ENCODE data around the gene CENPO. TPM values are rescaled to one million over a fixed set of nuclear protein-coding genes. Genes with fewer than 3 reads are reported as not detected.
A peak's percentile ranks its signal among the peaks of the same experiment; 100 is the strongest.

CENPO gene
- total RNA-seq, 1 donor from 2014 or later, result 1.6 TPM

GRCh38 chr2:24821433-24821891, 28.2 kb downstream of the CENPO start:
- TF ChIP-seq CTCF (IDR thresholded peaks at IDR 0.05; ENCODE audit: insufficient read depth, low read length, severe bottlenecking), result no peak
- Histone ChIP-seq H3K27me3 (ENCODE audit: control insufficient read depth, insufficient read depth, low read length) (no peaks in the 10 kb centered on the region), H3K4me3 (ENCODE audit: low read depth, low read length) (no peak overlapping the region), H3K36me3 (ENCODE audit: control insufficient read depth, insufficient read depth, low read length) (peaks cover 20% of the 10 kb centered on the region)
- no peak for FAIRE-seq
- DNase-seq (ENCODE audit: low read depth), result no peak

GRCh38 chr2:24822049-24822706, 29.0 kb downstream of the CENPO start:
- H3K4me3 ChIP-seq (ENCODE audit: low read depth, low read length), result no peak overlapping the region
- DNase-seq (ENCODE audit: low read depth) (no peak), FAIRE-seq (no peak)
- H3K36me3 ChIP-seq (ENCODE audit: control insufficient read depth, insufficient read depth, low read length), result peaks cover 20% of the 10 kb centered on the region
- no peaks in the 10 kb centered on the region for H3K27me3 ChIP-seq (ENCODE audit: control insufficient read depth, insufficient read depth, low read length)
- no peak for TF ChIP-seq CTCF (IDR thresholded peaks at IDR 0.05; ENCODE audit: insufficient read depth, low read length, severe bottlenecking)

DNA sequence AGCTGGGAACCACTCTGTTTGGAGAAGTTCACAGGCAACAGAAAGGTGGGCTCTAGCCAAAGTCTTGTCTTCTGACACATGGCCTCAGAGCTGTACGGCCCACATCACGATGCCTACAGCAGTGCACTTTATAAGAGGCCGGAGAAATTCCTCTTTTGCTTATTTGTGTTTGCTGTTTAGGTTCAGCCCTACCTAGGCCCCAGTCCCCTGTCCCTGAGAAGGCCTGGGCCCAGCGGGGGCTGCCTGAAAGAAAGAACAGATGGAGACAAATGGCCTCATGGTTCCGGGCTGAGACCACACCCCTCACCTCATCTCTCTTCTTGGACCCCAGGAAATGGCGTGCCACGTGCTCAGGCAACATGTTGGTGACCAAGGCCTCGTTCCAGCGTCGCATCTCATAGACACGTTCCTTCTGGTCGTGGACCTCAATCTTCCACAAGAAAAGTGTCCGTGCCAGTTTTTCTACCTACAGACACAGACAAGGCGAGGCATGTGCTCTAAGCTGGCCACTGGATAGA, 30.9 kb downstream of the CENPO start:
- H3K36me3 ChIP-seq (ENCODE audit: control insufficient read depth, insufficient read depth, low read length), result peaks cover 18% of the 10 kb centered on the region
- H3K4me3 ChIP-seq (ENCODE audit: low read depth, low read length), result no peak overlapping the region
- FAIRE-seq (no peak), DNase-seq (ENCODE audit: low read depth) (no peak)
- H3K27me3 ChIP-seq (ENCODE audit: control insufficient read depth, insufficient read depth, low read length), result no peaks in the 10 kb centered on the region
- TF ChIP-seq CTCF (IDR thresholded peaks at IDR 0.05; ENCODE audit: insufficient read depth, low read length, severe bottlenecking), result no peak

DNA sequence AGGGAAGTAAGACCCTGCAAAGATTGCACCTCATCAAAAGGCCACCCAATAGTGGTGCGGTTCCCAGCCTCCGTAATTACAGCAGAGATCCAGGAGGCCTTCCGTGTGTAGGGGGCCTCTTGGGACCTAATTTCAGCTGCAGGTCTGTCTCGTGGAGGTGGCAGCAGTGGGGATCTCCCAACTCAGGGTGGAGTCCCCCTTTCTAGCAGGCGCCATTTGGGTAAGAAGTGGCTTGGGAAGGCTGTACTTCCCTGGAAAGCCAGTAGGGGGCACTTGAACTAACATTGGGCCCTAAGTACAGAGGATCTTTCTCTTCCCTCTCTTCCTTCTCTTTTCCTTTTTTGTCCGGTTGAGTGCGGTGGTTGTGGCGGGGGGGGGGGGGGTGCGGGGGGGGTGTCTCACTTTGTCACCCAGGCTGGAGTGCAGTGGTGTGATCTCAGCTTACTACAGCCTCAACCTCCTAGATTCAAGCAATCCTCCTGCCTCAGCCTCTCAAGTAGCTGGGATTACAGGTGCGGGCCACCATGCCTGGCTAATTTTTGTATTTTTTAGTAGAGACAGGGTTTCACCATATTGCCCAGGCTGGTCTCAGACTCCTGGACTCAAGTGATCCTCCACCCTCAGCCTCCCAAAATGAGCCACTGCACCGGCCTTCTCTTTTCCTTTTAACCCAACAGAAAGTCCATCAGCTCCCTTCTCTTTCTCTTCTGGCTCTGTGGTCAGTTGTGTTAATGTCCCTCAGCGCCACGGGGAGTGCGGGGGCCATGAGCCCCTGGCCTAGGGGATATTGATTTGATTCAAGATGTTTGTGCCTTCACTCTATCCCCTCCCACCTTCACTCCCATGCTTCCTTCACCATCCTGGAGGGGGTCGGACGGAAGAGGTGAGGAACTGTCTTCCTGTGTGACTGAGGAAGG, 32.0 kb downstream of the CENPO start:
- H3K36me3 ChIP-seq (ENCODE audit: control insufficient read depth, insufficient read depth, low read length), result peaks cover 12% of the 10 kb centered on the region
- H3K4me3 ChIP-seq (ENCODE audit: low read depth, low read length), result no peak overlapping the region
- DNase-seq (ENCODE audit: low read depth) (no peak), FAIRE-seq (no peak)
- TF ChIP-seq CTCF (IDR thresholded peaks at IDR 0.05; ENCODE audit: insufficient read depth, low read length, severe bottlenecking), result peak; percentile 62
- no peaks in the 10 kb centered on the region for H3K27me3 ChIP-seq (ENCODE audit: control insufficient read depth, insufficient read depth, low read length)

DNA sequence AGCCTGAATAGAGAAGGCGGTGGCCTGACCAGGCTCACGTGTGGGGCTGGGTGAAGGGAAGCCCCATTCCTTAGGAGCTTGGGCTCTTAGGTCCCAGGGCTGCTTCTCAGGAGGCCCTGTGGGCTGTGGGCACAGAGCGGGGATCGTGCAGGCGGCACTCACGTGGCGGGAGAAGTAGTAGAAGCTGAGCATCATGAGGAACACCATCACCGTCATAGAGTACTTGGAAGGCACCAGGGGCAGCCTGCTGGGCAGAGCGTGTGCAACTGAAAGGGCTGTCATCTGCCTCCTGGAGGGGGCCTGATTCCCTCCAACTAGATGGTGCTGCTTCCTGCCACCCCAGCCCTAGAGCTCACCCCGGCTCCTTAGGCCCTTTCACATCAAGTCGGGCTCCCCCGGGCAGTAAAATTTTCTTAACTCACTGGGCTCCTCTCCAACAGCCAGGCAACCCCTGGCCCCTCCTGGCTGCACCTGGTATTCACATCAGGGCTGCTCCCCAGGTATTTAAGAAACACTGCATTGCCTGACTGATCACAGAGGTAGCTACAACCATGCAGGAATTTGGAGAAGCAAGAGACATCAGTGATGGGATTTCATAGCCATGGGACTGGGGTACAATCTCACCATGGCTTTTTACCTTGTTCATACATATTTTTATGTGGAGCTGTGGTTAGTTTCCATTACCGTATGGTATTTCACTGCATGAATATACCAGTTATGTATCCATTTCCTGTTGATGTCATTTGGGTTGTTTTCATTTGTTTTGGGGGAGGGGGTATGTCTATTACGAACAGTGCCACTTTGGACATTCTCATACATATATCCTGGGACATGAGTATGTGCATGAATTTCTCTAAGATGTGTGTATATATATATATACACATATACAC, 32.9 kb downstream of the CENPO start:
- TF ChIP-seq CTCF (IDR thresholded peaks at IDR 0.05; ENCODE audit: insufficient read depth, low read length, severe bottlenecking), result no peak
- no peaks in the 10 kb centered on the region for H3K27me3 ChIP-seq (ENCODE audit: control insufficient read depth, insufficient read depth, low read length)
- FAIRE-seq (no peak), DNase-seq (ENCODE audit: low read depth) (peak; percentile 41)
- H3K4me3 ChIP-seq (ENCODE audit: low read depth, low read length), result no peak overlapping the region
- H3K36me3 ChIP-seq (ENCODE audit: control insufficient read depth, insufficient read depth, low read length), result peaks cover 4% of the 10 kb centered on the region
